Stimulated activated memory B cell treated with anti-CD40 and anti-IgM and Interleukin-4, amounts not matched to agents 10 μg/mL and 1 μg/mL and 100 μg/mL, for 72 hours (primary cell): ENCODE measurements around the gene ANKRD33B.

Source experiments
- ATAC-seq: fragments of 150-1000 bp; cut with Tn5 transposase; 2 replicates; pipeline ENCODE4 v1.10.0; 2021
- H3K27ac Mint-ChIP-seq: one replicate; pipeline ENCODE4 v1.8.0; 2022; ENCODE audit warnings: mild to moderate bottlenecking, mixed read lengths
- H3K27me3 Mint-ChIP-seq: one replicate; pipeline ENCODE4 v1.8.0; 2022; ENCODE audit warnings: mixed read lengths
- H3K36me3 Mint-ChIP-seq: one replicate; pipeline ENCODE4 v1.8.0; 2022; ENCODE audit warnings: mixed read lengths
- H3K4me1 Mint-ChIP-seq: one replicate; pipeline ENCODE4 v1.8.0; 2022; ENCODE audit warnings: mixed read lengths
- H3K4me3 Mint-ChIP-seq: one replicate; pipeline ENCODE4 v1.8.0; 2022; ENCODE audit warnings: mild to moderate bottlenecking, moderate library complexity, mixed read lengths
- H3K9me3 Mint-ChIP-seq: one replicate; pipeline ENCODE4 v1.8.0; 2022; ENCODE audit warnings: mixed read lengths

Gene ANKRD33B

DNA sequence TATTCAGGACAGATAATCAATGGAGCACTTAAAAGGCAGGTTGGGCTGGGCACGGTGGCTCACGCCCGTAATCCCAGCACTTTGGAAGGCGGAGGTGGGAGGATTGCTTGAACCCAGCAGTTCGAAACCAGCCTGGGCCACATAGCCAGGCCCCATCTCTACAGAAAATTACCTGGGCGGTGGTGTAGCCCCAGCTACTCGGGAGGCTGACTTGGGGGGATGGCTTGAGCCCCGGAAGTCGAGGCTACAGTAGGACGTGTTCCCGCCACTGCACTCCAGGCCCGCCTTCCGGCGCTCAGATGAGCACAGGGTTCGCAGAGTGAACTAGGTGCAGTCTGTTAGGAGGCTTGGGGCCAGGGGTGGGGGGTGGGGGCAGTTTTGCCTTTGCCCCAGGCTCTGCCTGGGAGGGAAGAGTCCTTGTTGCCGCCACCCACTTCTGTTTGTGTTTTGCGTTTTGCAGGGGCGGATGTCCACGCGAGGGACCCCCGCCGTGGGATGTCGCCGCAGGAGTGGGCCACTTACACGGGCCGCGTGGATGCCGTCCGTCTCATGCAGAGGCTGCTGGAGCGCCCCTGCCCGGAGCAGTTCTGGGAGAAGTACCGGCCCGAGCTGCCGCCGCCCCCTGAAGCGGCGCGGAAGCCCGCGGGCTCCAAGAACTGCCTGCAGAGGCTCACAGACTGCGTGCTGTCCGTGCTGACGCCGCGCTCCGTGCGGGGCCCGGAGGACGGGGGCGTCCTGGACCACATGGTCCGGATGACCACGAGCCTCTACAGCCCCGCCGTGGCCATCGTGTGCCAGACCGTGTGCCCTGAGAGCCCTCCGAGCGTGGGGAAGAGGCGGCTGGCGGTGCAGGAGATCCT lies 85.2 kb downstream of the ANKRD33B start:
- H3K9me3 Mint-ChIP-seq: no peaks in the 10 kb centered on the region

DNA sequence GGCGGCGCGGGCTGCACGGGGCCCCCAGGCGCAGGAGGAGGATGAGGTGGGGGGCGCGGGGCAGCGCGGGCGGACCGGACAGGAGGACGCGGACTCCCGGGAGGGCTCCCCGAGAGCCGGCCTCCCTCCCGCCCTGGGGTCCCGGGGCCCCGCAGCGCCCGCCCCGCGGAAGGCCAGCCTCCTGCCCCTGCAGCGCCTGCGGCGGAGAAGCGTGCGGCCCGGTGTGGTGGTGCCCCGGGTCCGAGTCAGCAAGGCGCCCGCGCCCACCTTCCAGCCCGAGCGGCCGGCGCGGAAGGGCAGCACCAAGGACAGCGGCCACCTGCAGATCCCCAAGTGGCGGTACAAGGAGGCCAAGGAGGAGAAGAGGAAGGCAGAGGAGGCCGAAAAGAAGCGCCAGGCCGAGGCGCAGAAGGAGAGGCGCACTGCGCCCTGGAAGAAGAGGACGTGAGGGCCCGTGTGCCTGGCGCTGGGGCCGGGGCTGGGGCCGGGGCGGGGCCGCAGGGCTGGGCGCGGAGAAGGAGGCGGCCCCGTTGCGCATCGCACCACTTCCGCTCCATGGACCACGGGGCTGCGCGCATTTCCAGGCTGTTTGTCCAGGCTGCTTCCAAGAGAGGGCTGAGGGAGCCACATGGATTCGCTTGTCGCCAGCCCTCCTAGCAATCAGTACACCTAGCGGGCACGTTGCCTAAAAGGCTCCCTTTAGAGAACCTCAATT lies 86.0 kb downstream of the ANKRD33B start:
- no peaks in the 10 kb centered on the region for H3K27me3 Mint-ChIP-seq
- peak; percentile 60 for ATAC-seq
- H3K4me1 Mint-ChIP-seq: peaks cover 35% of the 10 kb centered on the region
- H3K27ac Mint-ChIP-seq: no peak overlapping the region
- H3K4me3 Mint-ChIP-seq: no peak overlapping the region
- H3K36me3 Mint-ChIP-seq: peaks cover 83% of the 10 kb centered on the region
- no peaks in the 10 kb centered on the region for H3K9me3 Mint-ChIP-seq

More for the DNA sequence above, 85.2 kb downstream of the ANKRD33B start:
- no peak for ATAC-seq
- peaks cover 35% of the 10 kb centered on the region for H3K4me1 Mint-ChIP-seq
- H3K36me3 Mint-ChIP-seq: peaks cover 82% of the 10 kb centered on the region
- no peaks in the 10 kb centered on the region for H3K27me3 Mint-ChIP-seq
- no peak overlapping the region for H3K4me3 Mint-ChIP-seq
- H3K27ac Mint-ChIP-seq: no peak overlapping the region

DNA sequence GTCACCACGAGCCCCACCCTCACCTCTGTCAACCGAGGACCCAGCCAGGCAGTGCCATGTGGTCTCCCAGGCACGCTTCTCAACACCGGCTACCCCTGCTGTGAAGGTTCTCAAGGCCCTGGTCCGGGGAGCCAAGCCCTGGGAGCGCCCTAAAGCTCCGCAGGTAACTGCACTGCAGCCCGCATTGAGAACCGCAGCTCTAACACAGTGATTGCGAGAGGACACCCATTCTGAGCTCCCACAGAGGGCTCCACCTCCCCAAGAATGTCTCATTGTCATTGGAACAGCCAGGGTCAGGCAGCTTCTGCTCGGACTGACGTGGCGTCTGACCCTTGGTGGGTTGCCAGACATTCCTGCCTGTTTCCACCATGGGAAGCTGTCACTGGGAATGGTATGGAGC lies 88.3 kb downstream of the ANKRD33B start:
- peaks cover 79% of the 10 kb centered on the region for H3K36me3 Mint-ChIP-seq
- no peak for ATAC-seq
- peaks cover 32% of the 10 kb centered on the region for H3K4me1 Mint-ChIP-seq
- no peaks in the 10 kb centered on the region for H3K27me3 Mint-ChIP-seq
- H3K9me3 Mint-ChIP-seq: no peaks in the 10 kb centered on the region
- H3K4me3 Mint-ChIP-seq: no peak overlapping the region
- no peak overlapping the region for H3K27ac Mint-ChIP-seq

DNA sequence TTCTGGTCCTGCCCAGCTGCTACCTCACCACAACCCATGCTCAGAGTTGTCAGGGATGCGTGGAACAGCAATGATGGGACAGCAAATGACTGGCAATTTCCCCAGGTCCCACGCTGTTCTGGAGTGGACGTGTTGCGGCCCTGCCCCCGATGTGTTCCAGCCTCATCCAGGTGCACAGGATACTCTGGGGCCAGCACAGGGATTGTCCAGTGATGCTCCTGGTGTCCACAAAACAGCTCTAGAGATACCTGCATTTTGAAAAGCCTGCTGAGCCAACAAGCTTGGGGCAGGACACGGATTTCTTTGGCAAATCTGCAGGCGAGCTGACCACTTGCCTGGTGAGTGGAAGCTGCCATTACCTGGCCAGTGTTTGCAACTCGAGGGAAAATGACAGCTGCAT lies 88.7 kb downstream of the ANKRD33B start:
- H3K27me3 Mint-ChIP-seq: no peaks in the 10 kb centered on the region
- H3K4me3 Mint-ChIP-seq: no peak overlapping the region
- no peak for ATAC-seq
- H3K36me3 Mint-ChIP-seq: peaks cover 74% of the 10 kb centered on the region
- peaks cover 28% of the 10 kb centered on the region for H3K4me1 Mint-ChIP-seq
- peak overlapping the region; percentile 39 for H3K27ac Mint-ChIP-seq
- no peaks in the 10 kb centered on the region for H3K9me3 Mint-ChIP-seq

DNA sequence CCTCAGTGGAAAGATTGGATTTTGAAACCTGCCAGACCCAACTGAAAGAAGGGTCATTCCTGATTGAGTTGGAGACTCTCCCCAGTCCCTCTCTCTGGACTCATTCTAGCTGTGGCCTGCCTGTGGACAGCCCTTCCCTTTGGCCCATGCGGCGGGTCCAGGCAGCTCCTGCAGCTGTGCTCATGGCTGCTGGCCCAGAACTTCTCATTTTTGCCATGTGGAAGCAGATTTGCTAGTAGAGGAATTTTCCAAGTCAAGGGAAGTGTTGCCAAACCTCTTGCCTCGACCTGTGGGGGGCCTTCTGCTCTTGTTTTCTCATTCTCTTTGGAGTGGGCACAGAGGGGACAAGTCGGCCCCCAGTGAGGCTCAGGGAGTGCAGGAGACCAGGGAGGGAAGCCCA lies 89.2 kb downstream of the ANKRD33B start:
- Mint-ChIP-seq H3K27me3 (no peaks in the 10 kb centered on the region), H3K27ac (peak overlapping the region; percentile 39), H3K4me3 (no peak overlapping the region), H3K9me3 (no peaks in the 10 kb centered on the region), H3K4me1 (peaks cover 27% of the 10 kb centered on the region), H3K36me3 (peaks cover 70% of the 10 kb centered on the region)
- no peak for ATAC-seq

DNA sequence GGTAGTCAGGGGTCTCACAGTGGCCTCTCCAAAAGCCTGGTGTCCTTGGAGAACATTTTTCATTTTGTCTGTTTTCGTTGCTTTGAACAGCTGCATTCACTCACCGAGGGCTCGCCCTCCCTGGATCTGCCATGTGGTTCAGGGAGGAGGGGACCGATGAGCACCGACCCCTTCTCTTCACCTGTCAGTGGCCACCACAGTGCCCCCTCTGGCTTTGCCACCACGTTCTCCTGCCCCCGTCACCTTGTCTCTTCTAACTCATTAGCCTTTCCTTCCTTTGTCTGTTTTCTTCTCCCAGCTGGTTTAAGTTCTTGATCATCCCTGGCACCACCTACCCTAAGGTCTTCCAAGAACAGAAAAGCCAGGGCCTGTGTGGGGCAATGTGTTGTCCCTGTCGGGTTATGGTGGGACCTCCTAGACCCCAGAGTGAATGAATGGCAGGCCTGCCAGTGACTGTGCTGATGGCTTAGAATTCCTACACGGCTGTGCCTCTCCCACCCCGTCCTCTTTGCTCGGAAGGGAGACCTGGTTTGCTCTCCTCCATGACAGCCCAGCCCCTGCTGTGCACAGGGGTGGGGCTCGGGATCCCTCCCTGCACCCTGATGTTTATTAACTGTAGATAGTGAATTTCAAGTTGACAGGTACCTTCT lies 90.0 kb downstream of the ANKRD33B start:
- peaks cover 63% of the 10 kb centered on the region for H3K36me3 Mint-ChIP-seq
- no peak for ATAC-seq
- no peaks in the 10 kb centered on the region for H3K9me3 Mint-ChIP-seq
- H3K27me3 Mint-ChIP-seq: no peaks in the 10 kb centered on the region
- peaks cover 27% of the 10 kb centered on the region for H3K4me1 Mint-ChIP-seq
- no peak overlapping the region for H3K4me3 Mint-ChIP-seq
- peak overlapping the region; percentile 60 for H3K27ac Mint-ChIP-seq

DNA sequence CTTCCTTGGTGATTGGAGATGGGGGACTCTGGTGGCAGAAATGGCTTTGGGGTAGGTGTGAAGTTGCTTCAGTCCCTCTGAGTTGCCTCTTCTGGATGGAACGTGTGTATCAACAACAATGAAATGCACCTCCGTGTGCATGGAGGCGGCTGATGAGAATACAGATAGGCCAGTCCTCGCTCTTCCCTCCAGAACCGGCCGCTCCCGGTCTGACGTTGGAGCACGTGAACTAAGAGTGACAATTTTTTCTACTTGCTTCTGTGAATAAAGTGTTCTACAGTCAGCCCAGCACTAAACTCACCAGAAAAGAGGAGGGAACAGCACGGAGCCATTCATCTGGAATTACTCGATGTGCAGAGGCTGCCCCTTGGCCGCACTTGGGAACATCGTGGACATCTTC lies 90.7 kb downstream of the ANKRD33B start:
- no peak for ATAC-seq
- no peaks in the 10 kb centered on the region for H3K9me3 Mint-ChIP-seq
- H3K4me1 Mint-ChIP-seq: peaks cover 27% of the 10 kb centered on the region
- H3K4me3 Mint-ChIP-seq: no peak overlapping the region
- no peaks in the 10 kb centered on the region for H3K27me3 Mint-ChIP-seq
- H3K36me3 Mint-ChIP-seq: peaks cover 62% of the 10 kb centered on the region
- H3K27ac Mint-ChIP-seq: peak overlapping the region; percentile 60

DNA sequence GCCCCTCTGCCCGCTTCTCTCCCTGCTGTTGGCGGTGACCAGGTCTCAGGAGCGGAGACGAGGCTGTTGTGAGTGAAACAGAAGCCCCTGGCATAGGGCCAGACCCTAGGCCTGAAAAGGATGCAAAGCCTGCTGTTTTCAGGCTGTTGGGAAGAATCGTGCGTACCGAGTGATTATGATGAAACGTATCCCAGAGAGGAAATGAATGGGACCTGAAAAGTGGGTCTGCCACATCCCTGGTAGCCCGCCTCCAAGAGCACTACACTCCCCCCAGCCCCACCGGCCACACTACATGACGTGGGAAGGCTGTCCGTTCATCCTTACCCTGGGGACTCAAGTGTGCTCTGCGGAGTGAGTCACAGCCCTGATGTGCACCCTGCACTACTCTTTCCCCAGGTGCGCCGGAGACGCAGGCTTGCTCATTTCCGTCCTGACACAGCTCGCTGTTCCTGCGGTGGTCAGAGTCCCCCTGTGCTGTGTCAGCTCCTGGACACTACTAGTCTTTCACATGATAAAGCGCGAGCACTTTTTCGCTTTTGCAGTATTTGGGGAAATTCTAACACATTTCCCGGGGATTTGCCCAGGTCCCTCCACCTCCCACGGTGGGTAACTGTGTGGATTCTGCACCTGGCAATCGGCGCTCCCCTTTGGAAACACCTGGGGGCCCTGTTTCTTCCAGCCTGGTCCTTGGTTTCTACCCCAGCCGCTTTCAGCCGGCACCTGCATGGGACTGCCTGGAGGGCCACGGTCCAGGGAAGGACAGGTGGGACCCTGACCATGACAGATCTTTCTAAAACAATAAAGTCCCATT lies 91.5 kb downstream of the ANKRD33B start:
- no peaks in the 10 kb centered on the region for H3K9me3 Mint-ChIP-seq
- peaks cover 56% of the 10 kb centered on the region for H3K36me3 Mint-ChIP-seq
- H3K4me1 Mint-ChIP-seq: peaks cover 27% of the 10 kb centered on the region
- ATAC-seq: peak; percentile 76
- peak overlapping the region; percentile 60 for H3K27ac Mint-ChIP-seq
- no peaks in the 10 kb centered on the region for H3K27me3 Mint-ChIP-seq
- H3K4me3 Mint-ChIP-seq: peak overlapping the region; percentile 39

DNA sequence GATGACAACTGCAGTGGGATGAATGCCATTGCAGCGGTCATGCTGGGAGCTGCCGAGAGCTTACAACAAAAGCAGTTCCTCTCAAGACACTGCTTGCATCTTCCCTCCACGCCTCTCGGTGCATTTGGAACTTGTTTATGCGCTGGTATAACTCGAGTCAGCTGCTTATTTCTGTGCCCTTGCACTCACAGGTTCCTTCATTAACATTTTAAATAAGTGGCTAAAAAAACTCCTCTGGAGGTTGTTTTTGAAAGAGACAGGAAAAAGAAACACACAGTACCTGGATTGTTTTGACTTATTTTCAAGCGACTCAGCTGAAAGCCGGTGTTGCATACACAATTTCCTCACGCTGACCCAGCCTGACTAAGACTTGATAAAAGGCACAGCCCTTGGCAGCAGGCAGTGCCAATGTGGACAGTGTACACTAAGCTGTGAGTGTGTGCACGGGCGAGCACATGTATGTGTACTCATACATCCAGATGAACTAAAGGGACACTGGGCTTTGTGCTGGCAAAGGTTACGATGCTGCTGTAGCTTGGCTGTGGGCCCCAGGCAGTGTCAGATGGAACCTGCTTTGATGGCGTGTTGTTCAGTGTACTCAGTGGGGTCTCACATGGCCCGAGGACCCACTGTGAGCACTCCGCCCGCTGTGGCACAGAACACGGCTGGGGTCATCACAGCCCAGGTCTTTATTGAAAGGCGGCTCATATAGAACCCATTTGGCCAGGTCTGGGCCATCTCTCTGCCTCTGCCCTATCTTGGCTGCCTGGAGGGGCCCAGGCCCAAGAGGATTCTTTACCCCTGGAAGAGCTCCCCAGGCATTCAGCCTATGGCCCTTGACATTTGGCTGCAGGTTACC lies 92.3 kb downstream of the ANKRD33B start:
- H3K27ac Mint-ChIP-seq: peak overlapping the region; percentile 60
- no peak overlapping the region for H3K4me3 Mint-ChIP-seq
- H3K9me3 Mint-ChIP-seq: no peaks in the 10 kb centered on the region
- peaks cover 27% of the 10 kb centered on the region for H3K4me1 Mint-ChIP-seq
- peaks cover 47% of the 10 kb centered on the region for H3K36me3 Mint-ChIP-seq
- no peaks in the 10 kb centered on the region for H3K27me3 Mint-ChIP-seq
- no peak for ATAC-seq

DNA sequence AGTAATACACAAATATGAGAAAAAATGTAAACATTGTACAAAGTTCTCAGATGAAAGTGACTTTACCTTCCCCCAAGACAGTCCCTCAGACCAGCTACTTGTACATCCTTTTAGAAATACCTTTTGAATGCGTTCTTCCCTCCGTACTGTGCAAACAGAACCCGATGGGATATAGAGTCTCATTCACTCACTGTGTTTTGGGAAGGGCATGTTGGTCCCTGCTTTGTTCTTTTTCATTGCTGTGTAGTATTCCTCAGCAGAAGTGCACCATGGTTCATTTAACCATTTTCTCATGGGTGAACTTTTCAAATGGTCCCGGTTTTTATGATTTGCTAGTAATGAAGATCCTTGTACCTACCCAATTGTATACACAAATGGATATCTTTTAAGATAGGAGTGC lies 94.4 kb downstream of the ANKRD33B start:
- H3K27me3 Mint-ChIP-seq: no peaks in the 10 kb centered on the region
- peaks cover 39% of the 10 kb centered on the region for H3K4me1 Mint-ChIP-seq
- H3K9me3 Mint-ChIP-seq: no peaks in the 10 kb centered on the region
- no peak for ATAC-seq
- H3K36me3 Mint-ChIP-seq: peaks cover 30% of the 10 kb centered on the region
- no peak overlapping the region for H3K27ac Mint-ChIP-seq
- H3K4me3 Mint-ChIP-seq: no peak overlapping the region

DNA sequence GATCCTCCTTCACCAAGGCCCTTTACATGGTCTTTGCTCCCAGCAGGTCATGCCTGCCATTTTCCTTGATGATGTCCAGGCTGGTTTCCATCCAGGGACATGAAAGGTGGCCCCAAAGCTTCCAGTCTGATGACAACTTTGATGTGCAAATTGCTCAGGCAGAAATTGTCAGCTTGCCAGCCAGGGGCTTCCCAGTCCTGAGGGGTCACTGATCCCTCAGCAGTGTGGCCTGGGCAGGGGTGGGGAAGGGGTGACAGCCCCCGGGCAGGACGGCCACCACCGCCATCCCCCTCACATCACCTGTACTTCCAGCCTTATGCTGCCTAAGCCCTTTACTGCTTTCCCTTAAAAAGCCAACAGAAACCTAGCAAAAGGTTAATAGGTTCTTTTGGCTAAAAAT lies 96.3 kb downstream of the ANKRD33B start:
- no peaks in the 10 kb centered on the region for H3K9me3 Mint-ChIP-seq
- H3K27ac Mint-ChIP-seq: no peak overlapping the region
- H3K36me3 Mint-ChIP-seq: peaks cover 12% of the 10 kb centered on the region
- peaks cover 22% of the 10 kb centered on the region for H3K4me1 Mint-ChIP-seq
- no peak overlapping the region for H3K4me3 Mint-ChIP-seq
- H3K27me3 Mint-ChIP-seq: no peaks in the 10 kb centered on the region
- no peak for ATAC-seq

DNA sequence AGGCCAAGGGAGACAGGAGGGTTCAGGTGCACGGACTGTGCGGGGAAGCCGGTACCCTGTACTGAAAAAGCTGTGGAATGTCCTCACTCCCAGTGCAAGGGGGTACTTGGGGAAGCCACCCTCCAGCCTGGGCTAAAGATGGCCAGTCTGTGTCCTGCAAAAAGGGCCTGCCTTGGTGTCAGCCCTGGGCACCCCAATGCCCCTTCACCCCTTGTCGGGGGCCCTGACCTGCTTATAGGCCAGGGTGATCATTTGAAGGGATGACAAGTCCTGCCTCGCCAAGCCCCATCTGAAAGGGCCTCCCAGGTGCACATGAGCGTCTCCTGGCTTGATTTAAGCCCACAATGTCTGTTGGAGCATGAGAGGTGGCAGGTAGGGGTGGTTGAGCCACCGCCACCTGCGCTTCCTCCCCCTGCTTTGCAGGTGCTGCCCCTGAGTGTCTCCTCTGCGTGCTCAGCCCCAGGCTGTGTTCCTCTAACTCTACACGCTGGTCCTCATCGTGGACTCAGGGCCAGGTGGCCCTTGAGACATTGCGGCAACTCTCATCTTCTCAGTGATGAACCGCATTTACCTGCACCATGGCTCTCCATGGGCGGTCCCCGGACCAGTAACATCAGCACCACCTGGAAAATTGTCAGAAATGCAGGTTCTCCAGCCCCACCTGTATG lies 97.0 kb downstream of the ANKRD33B start:
- no peak overlapping the region for H3K4me3 Mint-ChIP-seq
- no peaks in the 10 kb centered on the region for H3K9me3 Mint-ChIP-seq
- H3K27ac Mint-ChIP-seq: no peak overlapping the region
- H3K27me3 Mint-ChIP-seq: no peaks in the 10 kb centered on the region
- H3K36me3 Mint-ChIP-seq: peaks cover 9% of the 10 kb centered on the region
- H3K4me1 Mint-ChIP-seq: peaks cover 15% of the 10 kb centered on the region
- ATAC-seq: peak; percentile 52

DNA sequence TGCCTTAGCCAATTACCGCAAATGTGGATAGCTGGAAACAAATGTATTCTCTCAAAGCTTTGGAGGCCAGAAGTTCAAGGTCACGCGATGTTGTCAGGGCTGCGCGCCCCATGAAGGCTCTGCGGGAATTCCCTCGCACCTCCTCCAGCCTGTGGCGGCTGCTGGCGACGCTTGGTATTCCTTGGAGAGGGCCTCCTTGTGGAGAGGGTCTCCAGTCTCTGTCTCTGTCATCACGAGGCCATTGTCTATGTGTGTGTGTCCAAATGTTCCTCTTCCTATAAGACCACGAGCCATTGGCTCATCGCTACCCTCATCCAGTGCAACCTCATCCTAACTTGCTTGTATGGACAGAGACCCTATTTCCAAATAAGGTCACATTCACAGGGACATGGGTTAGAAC lies 97.5 kb downstream of the ANKRD33B start:
- Mint-ChIP-seq H3K4me3 (no peak overlapping the region), H3K36me3 (peaks cover 5% of the 10 kb centered on the region), H3K9me3 (no peaks in the 10 kb centered on the region), H3K4me1 (peaks cover 12% of the 10 kb centered on the region), H3K27me3 (no peaks in the 10 kb centered on the region), H3K27ac (no peak overlapping the region)
- ATAC-seq: no peak

DNA sequence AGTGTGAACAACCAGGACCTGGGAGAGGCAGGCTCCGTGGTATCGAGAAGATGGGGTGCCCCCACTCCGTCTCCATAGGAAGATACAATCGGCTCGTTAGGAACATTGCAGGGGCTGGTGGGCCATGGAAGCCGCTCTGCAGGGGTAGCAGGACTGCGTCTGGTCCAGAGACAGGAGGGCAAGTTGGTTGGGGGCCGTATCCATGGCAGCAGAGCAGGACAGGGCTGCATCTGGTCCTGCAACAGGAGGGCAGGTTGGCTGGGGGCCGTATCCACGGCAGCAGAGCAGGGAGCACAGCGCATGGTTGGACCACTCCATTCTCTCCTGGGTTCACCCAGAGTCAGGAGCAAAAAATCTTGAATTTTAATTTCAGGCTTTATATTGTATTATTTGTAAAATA lies 98.2 kb downstream of the ANKRD33B start:
- Mint-ChIP-seq H3K4me3 (no peak overlapping the region), H3K27me3 (no peaks in the 10 kb centered on the region), H3K9me3 (no peaks in the 10 kb centered on the region), H3K27ac (peak overlapping the region; percentile 46), H3K4me1 (peaks cover 12% of the 10 kb centered on the region), H3K36me3 (no peaks in the 10 kb centered on the region)
- no peak for ATAC-seq
